DND-41 (cell line): ENCODE results near the gene LRRC74B.
"Not testable (repeated sequence)": the region's sequence is repeated elsewhere in the genome, so short reads cannot be mapped to it uniquely, and the experiment has no call there.

Source experiments
- CTCF ChIP-seq: IDR thresholded peaks from 2 replicates; pipeline ENCODE4 v1.5.1; 2012; ENCODE audit warnings: borderline replicate concordance, low read length, moderate library complexity, mild to moderate bottlenecking; ENCODE audit not compliant: poor library complexity, severe bottlenecking; ENCODE audit errors: extremely low read depth
- EZH2 ChIP-seq: IDR thresholded peaks from 3 replicates; pipeline ENCODE4 v1.6.1; 2012; ENCODE audit warnings: borderline replicate concordance, low read depth, mild to moderate bottlenecking, moderate library complexity, low read length, inconsistent platforms; ENCODE audit not compliant: severe bottlenecking

- not testable (repeated sequence) for TF ChIP-seq EZH2, CTCF
These were observed 47.9 kb downstream of the LRRC74B start for GRCh38 chr22:21093555-21094137.
